Measurements from ENCODE around the gene UBR4.

The UBR4 gene

DNA sequence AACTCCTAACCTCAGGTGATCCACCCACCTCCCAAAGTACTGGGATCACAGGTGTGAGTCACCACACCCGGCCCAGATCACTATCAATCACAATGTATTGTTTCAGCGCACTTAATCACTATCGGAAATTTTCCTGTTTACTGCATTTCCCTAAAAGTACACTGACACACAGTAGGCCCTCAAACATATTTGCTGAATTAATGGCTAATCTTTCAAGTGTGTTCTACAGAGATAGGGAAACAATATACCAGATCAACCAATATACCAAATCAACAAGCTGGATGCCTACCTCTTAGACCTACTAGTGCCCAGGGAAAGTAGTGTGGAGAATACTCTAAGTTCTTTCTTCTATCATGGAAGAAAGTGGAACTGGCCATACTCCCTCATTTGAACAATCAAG, 17.1 kb downstream of the UBR4 start:
- ChIA-PET POLR2A (no interaction called here), CTCF (no interaction called here)
- TF ChIP-seq L3MBTL2 (conservative IDR thresholded peaks at IDR 0.05) (no peak), BHLHE40 (IDR thresholded peaks at IDR 0.05; ENCODE audit: borderline replicate concordance) (no peak), CTBP1 (IDR thresholded peaks at IDR 0.05; ENCODE audit: borderline replicate concordance) (no peak)
- no peak for DNase-seq (ENCODE audit: extremely low spot score)

DNA sequence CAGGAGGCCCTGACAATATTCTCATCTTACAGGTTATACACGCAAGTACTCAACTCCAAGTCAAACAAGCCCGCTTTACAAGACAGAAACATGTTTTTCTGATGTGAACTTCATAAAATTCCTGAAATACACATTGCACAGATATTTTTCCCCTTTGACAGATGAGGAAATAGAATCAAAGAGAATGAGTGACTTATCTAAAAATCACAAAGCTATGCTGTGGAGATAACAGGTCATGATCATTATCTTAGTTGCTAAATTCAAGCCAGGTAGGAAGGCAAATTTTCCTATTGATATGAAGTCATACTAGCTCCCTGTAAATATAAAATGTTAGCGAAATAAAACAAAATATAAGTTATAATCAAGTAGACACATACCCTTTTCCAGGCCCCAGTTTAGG, 18.3 kb downstream of the UBR4 start:
- no peak for DNase-seq (ENCODE audit: extremely low spot score)
- CTCF ChIA-PET = no interaction called here
- POLR2A ChIA-PET = no interaction called here
- TF ChIP-seq CTBP1 (IDR thresholded peaks at IDR 0.05; ENCODE audit: borderline replicate concordance) = no peak
- no peak for TF ChIP-seq NFRKB (IDR thresholded peaks at IDR 0.05)
- no peak for TF ChIP-seq ELF4 (IDR thresholded peaks at IDR 0.05)
- TF ChIP-seq FOXA1 (IDR thresholded peaks at IDR 0.05) = no peak
- no peak for TF ChIP-seq L3MBTL2 (conservative IDR thresholded peaks at IDR 0.05)
- no peak for TF ChIP-seq SP1 (IDR thresholded peaks at IDR 0.05)
- TF ChIP-seq TARDBP (IDR thresholded peaks at IDR 0.05) = no peak
- no peak for TF ChIP-seq SUZ12 (IDR thresholded peaks at IDR 0.05)
- TF ChIP-seq LEF1 (IDR thresholded peaks at IDR 0.05; ENCODE audit: borderline replicate concordance) = no peak
- TF ChIP-seq ZNF384 (IDR thresholded peaks at IDR 0.05) = no peak
- TF ChIP-seq FOXM1 (IDR thresholded peaks at IDR 0.05; ENCODE audit: borderline replicate concordance) = no peak
- TF ChIP-seq ARNT (IDR thresholded peaks at IDR 0.05) = no peak
- no peak for TF ChIP-seq FOXK2 (IDR thresholded peaks at IDR 0.05)
- TF ChIP-seq BHLHE40 (IDR thresholded peaks at IDR 0.05; ENCODE audit: borderline replicate concordance) = no peak
- no peak for TF ChIP-seq HDGF (IDR thresholded peaks at IDR 0.05; ENCODE audit: borderline replicate concordance)
- TF ChIP-seq, protein P1, sequence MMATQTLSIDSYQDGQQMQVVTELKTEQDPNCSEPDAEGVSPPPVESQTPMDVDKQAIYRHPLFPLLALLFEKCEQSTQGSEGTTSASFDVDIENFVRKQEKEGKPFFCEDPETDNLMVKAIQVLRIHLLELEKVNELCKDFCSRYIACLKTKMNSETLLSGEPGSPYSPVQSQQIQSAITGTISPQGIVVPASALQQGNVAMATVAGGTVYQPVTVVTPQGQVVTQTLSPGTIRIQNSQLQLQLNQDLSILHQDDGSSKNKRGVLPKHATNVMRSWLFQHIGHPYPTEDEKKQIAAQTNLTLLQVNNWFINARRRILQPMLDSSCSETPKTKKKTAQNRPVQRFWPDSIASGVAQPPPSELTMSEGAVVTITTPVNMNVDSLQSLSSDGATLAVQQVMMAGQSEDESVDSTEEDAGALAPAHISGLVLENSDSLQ (IDR thresholded peaks at IDR 0.05) = no peak

DNA sequence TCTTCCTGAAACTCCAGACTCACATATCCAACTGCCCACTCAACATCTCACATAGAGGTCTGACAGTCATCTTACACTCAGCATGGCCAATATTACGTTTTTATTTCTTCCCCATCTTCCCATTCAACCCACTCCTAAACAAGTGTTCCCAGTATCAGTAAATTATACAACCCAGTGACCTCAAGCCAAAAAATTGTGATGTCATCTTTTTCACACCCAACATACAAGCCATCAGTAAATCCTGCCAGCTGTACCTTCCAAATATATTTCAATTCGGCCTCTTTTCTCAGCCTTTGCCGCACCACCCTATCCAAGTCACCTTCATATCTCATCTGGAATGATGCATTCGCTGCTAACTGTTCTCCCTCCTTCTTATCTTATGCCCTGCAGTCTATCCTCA, 19.6 kb downstream of the UBR4 start:
- no peak for TF ChIP-seq ARNT (IDR thresholded peaks at IDR 0.05)
- TF ChIP-seq CTBP1 (IDR thresholded peaks at IDR 0.05; ENCODE audit: borderline replicate concordance) = no peak
- no peak for TF ChIP-seq SP1 (IDR thresholded peaks at IDR 0.05)
- TF ChIP-seq TARDBP (IDR thresholded peaks at IDR 0.05) = no peak
- TF ChIP-seq FOXM1 (IDR thresholded peaks at IDR 0.05; ENCODE audit: borderline replicate concordance) = no peak
- no peak for TF ChIP-seq FOXA1 (IDR thresholded peaks at IDR 0.05)
- TF ChIP-seq SUZ12 (IDR thresholded peaks at IDR 0.05) = no peak
- TF ChIP-seq LEF1 (IDR thresholded peaks at IDR 0.05; ENCODE audit: borderline replicate concordance) = no peak
- no peak for TF ChIP-seq NFRKB (IDR thresholded peaks at IDR 0.05)
- no peak for TF ChIP-seq L3MBTL2 (conservative IDR thresholded peaks at IDR 0.05)
- TF ChIP-seq BHLHE40 (IDR thresholded peaks at IDR 0.05; ENCODE audit: borderline replicate concordance) = no peak
- CTCF ChIA-PET = no interaction called here
- POLR2A ChIA-PET = no interaction called here
- no peak for DNase-seq (ENCODE audit: extremely low spot score)

DNA sequence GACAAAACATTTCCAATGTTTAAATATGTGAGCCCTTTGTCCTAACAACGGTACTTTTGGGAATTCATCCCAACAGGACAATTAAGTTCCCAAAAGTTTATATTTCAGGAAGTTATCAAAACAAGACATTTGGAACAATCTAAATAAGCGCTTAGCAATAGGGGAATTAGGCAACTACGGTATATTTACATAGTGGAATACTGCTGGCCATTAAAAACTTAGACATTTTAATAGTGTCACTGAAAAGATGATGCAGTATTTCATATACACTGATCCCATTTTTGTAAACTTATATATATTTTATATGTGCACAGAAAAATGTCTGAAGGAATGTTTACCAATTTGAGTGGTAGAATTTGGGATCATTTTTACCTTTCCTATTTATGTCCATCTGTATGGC, 20.8 kb downstream of the UBR4 start:
- POLR2A ChIA-PET = no interaction called here
- TF ChIP-seq L3MBTL2 (conservative IDR thresholded peaks at IDR 0.05) (no peak), FOXA1 (IDR thresholded peaks at IDR 0.05) (no peak), BHLHE40 (IDR thresholded peaks at IDR 0.05; ENCODE audit: borderline replicate concordance) (no peak), HDGF (IDR thresholded peaks at IDR 0.05; ENCODE audit: borderline replicate concordance) (no peak), NFRKB (IDR thresholded peaks at IDR 0.05) (no peak), FOXM1 (IDR thresholded peaks at IDR 0.05; ENCODE audit: borderline replicate concordance) (no peak), ARNT (IDR thresholded peaks at IDR 0.05) (no peak)
- TF ChIP-seq, protein P1 (IDR thresholded peaks at IDR 0.05) = no peak
- DNase-seq (ENCODE audit: extremely low spot score) = no peak
- CTCF ChIA-PET = no interaction called here

DNA sequence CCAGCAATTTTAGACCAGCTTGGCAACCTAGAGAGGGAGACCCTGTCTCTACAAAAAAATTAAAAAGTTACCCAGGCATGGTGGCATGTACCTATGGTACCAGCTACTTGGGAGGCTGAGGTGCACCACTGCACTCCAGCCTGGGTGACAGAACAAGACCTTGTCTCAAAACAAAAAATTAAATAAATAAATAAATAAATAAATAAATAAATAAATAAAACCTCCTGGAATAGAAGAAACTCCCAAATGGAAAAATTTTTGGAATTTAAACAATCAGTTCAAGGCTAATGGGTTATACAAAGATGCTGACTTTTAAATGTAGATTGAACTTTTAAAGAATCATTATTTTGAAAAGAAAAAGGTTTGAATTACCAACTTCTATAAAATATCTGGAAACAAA, 22.2 kb downstream of the UBR4 start:
- no peak for DNase-seq (ENCODE audit: extremely low spot score)
- ChIA-PET CTCF (no interaction called here), POLR2A (no interaction called here)
- TF ChIP-seq NFRKB (IDR thresholded peaks at IDR 0.05) (no peak), SUZ12 (IDR thresholded peaks at IDR 0.05) (no peak), FOXM1 (IDR thresholded peaks at IDR 0.05; ENCODE audit: borderline replicate concordance) (no peak), ARNT (IDR thresholded peaks at IDR 0.05) (no peak), ELF4 (IDR thresholded peaks at IDR 0.05) (no peak), SP1 (IDR thresholded peaks at IDR 0.05) (no peak), ZNF384 (IDR thresholded peaks at IDR 0.05) (no peak), LEF1 (IDR thresholded peaks at IDR 0.05; ENCODE audit: borderline replicate concordance) (no peak), HDGF (IDR thresholded peaks at IDR 0.05; ENCODE audit: borderline replicate concordance) (no peak), TARDBP (IDR thresholded peaks at IDR 0.05) (no peak)
- TF ChIP-seq, protein P1 (IDR thresholded peaks at IDR 0.05) = no peak

DNA sequence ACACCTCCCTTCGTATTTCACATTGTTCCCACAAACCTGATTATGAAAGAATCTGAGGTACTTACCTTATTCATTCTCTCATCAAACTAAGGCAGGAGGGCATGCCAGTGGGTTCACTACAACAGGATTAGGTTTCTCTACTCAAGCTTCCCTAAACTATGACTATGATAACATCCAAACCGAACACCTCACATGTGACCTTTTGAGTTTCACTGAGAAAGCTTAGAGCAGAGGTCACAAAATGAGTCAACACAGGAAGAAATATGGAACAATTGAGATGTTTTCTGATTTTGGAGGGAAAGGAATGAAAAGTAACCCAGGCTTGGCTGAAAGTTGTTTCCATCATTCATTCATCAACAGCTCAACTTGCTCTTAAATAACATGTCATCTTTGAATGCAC, 24.1 kb downstream of the UBR4 start:
- ChIA-PET CTCF (no interaction called here), POLR2A (no interaction called here)
- no peak for DNase-seq (ENCODE audit: extremely low spot score)
- no peak for TF ChIP-seq BHLHE40 (IDR thresholded peaks at IDR 0.05; ENCODE audit: borderline replicate concordance)
- TF ChIP-seq, protein P1 (IDR thresholded peaks at IDR 0.05) = no peak
- no peak for TF ChIP-seq ELF4 (IDR thresholded peaks at IDR 0.05)
- no peak for TF ChIP-seq TARDBP (IDR thresholded peaks at IDR 0.05)
- no peak for TF ChIP-seq L3MBTL2 (conservative IDR thresholded peaks at IDR 0.05)
- no peak for TF ChIP-seq HDGF (IDR thresholded peaks at IDR 0.05; ENCODE audit: borderline replicate concordance)
